Measurements from ENCODE around the gene FHIT.

The FHIT gene

DNA sequence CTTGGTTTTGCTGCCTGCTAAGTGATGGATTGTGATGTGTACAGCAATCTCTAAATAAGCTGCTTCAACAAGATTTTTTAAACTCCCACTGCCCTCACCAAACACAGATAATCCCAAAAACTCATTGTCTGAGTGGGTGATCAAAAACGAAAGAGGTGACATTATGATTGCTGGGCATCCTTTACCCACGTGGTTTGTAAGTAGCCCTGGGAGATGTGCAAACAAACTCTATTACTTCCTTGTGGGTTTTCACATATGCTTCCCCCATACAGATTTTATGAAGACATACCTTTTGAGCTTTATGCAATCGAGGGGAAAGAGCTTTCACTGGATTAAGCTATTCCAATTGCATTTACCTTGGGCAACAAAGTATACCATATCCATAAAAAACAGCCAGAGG, 1000.4 kb downstream of the FHIT start:
- no peak for DNase-seq

GRCh38 chr3:60250206-60250605, 1001.0 kb downstream of the FHIT start:
- DNase-seq: no peak

- no peak for DNase-seq
Measured at GRCh38 chr3:60246361-60246760, 1004.9 kb downstream of the FHIT start.

DNA sequence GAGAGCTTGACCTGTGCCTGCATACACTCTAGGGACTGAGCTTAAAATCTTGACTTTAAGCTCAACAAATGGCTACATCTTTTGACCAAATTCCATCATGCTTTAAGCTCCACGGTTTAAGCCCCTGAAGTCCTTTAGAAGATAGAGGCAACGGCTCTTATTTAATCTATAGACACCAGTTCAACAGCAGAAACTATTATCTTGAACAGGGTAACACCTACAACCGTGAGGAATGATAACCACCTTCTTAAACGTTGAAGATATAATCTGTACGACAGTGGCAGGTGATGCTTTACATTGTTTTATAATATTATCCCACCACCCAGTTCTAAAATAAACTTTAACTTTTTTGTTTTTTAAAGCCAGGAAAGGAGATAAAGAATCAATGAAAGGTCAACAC, 1007.8 kb downstream of the FHIT start:
- DNase-seq: no peak

DNA sequence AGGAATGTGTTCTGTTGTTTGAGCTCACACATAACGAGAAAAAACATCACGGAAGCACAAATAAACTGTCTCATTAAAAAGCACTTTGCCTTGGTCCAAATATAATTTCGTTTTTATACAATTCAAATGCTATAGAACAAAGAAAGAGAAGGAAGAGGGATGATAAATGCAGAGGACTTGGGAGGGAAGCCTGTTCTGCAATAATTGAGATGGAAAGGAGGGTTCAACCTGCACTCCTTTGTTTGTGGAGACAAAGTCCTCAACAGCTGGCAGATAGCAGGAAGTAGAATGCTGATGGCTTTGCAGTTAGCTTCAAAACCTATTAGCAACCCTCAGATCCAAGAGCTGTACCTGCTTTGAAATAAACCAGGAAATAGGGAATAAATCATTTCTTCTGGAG, 1010.8 kb downstream of the FHIT start:
- DNase-seq: no peak

DNA sequence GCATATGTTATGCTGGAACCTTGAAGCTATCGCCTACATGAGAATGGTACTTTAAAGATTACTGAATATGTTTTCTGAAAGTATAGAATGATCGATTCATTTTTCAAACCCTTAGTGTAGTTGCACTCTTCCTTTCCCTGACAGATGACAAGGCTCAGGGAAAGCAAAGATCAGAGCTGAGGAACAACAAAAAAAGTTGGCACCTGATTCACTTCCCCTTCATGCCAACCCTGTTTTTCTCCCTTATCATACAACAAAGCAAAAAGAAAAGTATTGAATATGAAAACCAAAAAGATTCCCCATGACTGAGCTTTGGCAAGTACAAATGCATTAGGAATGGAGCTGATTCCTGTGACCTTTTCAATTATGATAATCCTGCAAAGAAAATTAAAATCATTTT, 1012.7 kb downstream of the FHIT start:
- no peak for DNase-seq

- DNase-seq: no peak
Measured at GRCh38 chr3:60229502-60229901, 1021.8 kb downstream of the FHIT start.

GRCh38 chr3:60228823-60229222, 1022.4 kb downstream of the FHIT start:
- DNase-seq: no peak

- DNase-seq: no peak
Measured at GRCh38 chr3:60226912-60227311, 1024.3 kb downstream of the FHIT start.

DNA sequence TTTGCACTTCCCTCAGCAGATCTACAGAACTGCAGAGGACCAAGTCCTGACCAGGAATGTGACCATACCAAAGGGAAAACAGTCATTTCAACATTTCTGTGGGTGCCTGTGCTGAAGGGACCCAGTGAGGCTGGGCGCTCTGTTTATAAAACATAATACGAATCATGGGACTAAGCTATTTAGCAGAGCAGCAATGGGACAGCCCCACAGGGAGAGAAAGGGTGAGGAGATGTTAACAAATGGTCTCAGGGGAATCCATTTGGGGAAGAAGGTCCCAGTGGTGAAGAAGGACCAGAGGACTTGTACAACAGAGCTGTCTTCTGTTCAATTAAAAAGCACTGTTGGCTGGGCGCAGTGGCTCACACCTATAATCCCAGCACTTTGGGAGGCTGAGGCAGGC, 1025.4 kb downstream of the FHIT start:
- no peak for DNase-seq

DNA sequence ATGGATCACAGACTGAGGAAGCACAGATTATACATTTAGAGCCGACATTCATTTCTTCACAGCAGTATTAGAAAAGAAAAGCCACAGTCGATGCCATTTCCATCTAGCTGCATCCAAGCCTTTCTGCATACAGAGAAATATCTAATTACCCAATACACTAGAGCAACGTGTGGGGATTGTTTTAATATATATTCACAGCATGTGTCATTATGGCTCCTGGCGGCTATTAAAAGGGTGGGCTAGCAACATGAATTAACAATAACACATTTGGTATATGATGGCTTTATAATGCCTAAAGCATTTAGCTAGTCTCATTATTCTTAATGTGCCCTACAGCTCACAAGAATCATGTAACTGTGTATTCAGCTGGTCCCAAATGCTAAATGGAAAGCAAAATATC, 1030.5 kb downstream of the FHIT start:
- DNase-seq: no peak

- no peak for DNase-seq
Measured at GRCh38 chr3:60219501-60219900, 1031.8 kb downstream of the FHIT start.

DNA sequence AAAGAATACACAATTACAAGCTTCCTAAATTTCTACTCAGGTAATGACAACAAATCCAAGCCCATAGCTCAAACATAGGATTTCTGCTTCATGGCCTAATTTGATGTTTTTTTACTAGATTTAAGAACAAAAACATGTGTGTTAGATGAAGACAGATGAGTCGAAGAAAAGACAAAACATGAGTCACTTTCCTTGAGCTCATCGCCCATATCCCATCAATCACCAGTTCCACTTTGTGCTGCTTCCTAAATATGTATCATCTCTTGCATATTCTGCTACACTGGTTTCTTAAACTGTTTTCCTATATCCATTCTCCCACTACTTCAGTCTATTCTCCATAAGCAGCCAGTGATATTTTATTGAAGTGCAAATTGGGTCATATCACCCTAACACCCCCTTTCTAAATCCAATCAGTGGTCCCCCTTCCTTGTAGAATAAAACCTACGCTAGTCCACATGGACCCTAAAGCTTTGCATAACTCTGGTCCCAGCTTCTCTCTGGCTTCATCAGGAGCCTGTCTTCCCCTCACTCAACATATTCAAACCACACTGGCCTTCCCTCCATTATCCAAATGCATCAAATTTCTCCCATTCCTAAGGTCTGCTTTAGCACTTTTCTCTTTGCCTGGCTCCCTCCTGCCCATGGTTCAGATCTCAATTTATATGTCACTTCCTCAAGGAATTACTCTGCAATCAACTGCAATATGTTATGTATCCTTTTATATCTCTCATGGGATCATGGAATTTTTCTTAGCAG, 1033.9 kb downstream of the FHIT start:
- no peak for DNase-seq

GRCh38 chr3:60216462-60217075, 1034.7 kb downstream of the FHIT start:
- DNase-seq: no peak

- DNase-seq: no peak
Measured at GRCh38 chr3:60215946-60216345, 1035.3 kb downstream of the FHIT start.

GRCh38 chr3:60207905-60208304, 1043.3 kb downstream of the FHIT start:
- DNase-seq: no peak

DNA sequence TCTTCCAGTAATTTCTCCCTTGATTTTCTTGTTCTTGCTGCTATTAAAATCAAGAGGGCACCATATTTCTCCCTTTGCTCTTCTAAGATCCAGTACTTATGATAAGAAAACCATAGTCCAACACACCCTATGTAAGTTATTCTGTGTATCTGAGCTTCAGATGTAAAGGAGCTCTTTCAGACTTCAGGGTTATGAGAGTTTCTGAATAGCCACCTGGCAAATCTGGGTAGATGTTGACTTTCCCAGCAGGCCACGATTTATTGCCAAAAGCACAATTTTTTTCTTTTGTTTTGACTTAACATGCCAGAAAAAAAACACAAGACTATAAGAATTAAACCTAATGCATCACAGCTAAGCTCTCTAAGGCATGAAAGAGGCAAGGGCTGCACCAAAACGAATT, 1045.0 kb downstream of the FHIT start:
- no peak for DNase-seq

- DNase-seq: no peak
Measured at GRCh38 chr3:60202052-60202726, 1049.1 kb downstream of the FHIT start.

DNA sequence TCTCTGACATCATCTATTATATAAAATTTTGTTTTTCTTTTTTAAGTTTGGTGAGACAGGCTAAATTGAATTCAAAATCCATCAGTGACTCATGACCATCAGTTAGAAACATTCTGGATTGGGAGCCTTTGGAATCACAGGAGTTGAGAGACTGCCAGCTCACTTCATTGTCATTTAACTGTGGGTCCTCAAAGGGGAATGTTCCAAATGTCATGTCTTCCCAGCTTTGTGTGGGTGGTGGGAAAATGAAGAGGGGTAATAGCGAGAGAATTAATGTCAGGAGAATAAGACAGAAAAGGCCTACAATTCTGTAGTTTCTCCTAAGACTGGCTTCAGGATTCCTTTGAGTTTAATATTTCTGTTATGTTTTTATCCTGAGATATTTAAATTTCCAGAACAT, 1051.9 kb downstream of the FHIT start:
- DNase-seq: no peak

- no peak for DNase-seq
Measured at GRCh38 chr3:60198179-60198720, 1053.0 kb downstream of the FHIT start.

DNA sequence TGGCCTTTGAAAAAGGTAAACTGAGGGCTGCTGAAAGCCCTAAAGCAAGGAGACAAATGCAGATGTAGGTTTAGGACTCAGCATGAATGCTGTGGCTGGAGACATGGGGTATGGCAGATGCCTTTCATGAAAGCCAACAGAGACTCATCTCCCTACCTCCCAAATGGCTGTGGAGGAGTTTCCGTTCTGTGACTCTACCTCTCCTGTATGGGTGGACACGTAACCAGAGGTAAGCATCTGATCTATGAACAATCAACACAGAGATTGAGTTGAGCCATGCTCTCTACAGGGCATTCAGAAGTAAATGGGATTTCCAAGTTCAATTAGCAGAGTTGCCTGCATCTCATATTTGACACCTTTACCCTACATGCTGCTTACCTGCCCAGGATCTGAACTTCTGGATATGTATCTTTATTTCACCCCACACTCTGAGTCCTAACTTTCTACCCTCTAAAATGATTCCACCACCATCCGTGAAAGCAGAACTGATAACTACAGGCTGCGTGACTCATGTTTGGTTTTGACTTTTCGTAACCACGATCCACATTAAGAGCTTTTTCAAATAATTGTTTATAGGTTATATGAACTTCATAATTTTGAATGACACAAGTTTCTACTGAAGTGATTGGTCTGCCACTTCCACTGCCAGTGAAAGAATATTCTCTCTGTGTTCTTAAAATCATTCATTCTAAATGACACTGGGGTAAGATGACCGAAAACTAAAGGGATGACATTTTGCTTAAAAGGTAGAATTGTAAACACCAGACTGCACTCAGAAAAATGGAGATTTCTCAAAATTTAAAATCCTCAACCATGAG, 1058.7 kb downstream of the FHIT start:
- DNase-seq: no peak

DNA sequence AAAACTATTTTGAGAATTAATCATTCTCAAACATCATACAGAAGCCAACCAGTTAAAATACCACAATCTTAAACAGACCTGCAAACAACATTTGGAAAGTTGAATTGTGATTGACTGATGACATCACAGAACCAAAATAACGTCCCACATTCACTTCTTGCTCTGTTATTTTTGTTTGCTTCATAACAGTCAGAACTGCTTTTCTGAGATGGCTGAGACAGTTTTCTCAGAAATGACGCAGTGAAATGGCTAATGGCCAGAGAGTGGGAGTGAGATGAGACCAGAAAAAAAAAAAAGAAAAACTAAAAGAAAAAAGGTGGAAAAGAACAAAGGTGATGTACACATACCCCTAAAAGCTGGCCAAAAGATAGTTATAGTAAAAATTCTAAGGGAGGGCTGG, 1061.2 kb downstream of the FHIT start:
- no peak for DNase-seq

DNA sequence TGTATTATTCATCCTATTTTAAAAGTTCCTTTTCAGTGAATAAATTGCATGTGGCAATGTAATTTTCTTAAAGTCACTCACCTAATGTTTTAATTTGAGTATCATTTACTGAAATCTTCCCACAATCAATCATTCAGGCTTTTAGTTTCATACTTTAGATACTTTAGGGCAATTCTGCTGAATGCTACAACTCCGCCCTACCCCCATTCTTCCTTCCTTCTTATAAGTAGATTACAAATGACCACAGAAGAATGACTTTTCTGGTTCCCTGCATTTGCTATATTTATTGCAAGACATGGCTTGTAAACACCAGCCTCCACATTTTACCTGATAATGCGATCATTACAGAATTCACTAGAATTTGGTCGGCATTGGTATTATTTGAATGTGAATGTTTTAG, 1061.9 kb downstream of the FHIT start:
- DNase-seq: no peak

All from activated CD4-positive, CD25-positive, alpha-beta regulatory T cell (primary cell).